ENCODE measurements around the gene PTPN11.

- TF ChIP-seq, protein P1, sequence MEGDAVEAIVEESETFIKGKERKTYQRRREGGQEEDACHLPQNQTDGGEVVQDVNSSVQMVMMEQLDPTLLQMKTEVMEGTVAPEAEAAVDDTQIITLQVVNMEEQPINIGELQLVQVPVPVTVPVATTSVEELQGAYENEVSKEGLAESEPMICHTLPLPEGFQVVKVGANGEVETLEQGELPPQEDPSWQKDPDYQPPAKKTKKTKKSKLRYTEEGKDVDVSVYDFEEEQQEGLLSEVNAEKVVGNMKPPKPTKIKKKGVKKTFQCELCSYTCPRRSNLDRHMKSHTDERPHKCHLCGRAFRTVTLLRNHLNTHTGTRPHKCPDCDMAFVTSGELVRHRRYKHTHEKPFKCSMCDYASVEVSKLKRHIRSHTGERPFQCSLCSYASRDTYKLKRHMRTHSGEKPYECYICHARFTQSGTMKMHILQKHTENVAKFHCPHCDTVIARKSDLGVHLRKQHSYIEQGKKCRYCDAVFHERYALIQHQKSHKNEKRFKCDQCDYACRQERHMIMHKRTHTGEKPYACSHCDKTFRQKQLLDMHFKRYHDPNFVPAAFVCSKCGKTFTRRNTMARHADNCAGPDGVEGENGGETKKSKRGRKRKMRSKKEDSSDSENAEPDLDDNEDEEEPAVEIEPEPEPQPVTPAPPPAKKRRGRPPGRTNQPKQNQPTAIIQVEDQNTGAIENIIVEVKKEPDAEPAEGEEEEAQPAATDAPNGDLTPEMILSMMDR (IDR thresholded peaks at IDR 0.05): no peak
- TF ChIP-seq POLR2A (IDR thresholded peaks at IDR 0.05) (no peak), POLR2AphosphoS5 (IDR thresholded peaks at IDR 0.05) (no peak), EP300 (IDR thresholded peaks at IDR 0.05) (no peak)
Observed at GRCh38 chr12:112463478-112463877, 44.7 kb downstream of the PTPN11 start.

Measured in stomach (tissue), 4 donors.